HEK293 (cell line): Measurements from ENCODE around the gene PRKCA.

ENCODE experiments used
- HOXA7 ChIP-seq: sonication (generic); formaldehyde crosslinking; IDR thresholded peaks from 2 replicates; pipeline ENCODE4 v1.8.1; 2022; ENCODE audit warnings: missing genetic modification reagents, borderline replicate concordance
- KLF9 ChIP-seq: fragments of 450-650 bp; formaldehyde crosslinking; IDR thresholded peaks from 2 replicates; pipeline ENCODE4 v1.5.1; 2016; ENCODE audit warnings: missing biosample characterization, missing genetic modification characterization, low read depth
- ZFP3 ChIP-seq: fragments of 450-650 bp; formaldehyde crosslinking; IDR thresholded peaks from 2 replicates; pipeline ENCODE4 v1.5.1; 2016; ENCODE audit warnings: low read depth, missing biosample characterization, missing genetic modification characterization
- ZNF121 ChIP-seq: fragments of 450-650 bp; formaldehyde crosslinking; IDR thresholded peaks from 2 replicates; pipeline ENCODE4 v1.5.1; 2016; ENCODE audit warnings: missing biosample characterization, missing genetic modification characterization
- ZNF132 ChIP-seq: fragments of 450-650 bp; formaldehyde crosslinking; IDR thresholded peaks from 2 replicates; pipeline ENCODE4 v1.5.1; 2017; ENCODE audit warnings: missing biosample characterization, missing genetic modification characterization, borderline replicate concordance
- ZNF18 ChIP-seq: fragments of 450-650 bp; formaldehyde crosslinking; IDR thresholded peaks from 2 replicates; pipeline ENCODE4 v1.5.1; 2016; ENCODE audit warnings: missing biosample characterization, missing genetic modification characterization
- ZNF335 ChIP-seq: fragments of 450-650 bp; formaldehyde crosslinking; conservative IDR thresholded peaks from 2 replicates; pipeline ENCODE4 v1.5.1; 2016; ENCODE audit warnings: missing biosample characterization, missing genetic modification characterization
- ZNF404 ChIP-seq: fragments of 450-650 bp; formaldehyde crosslinking; IDR thresholded peaks from 2 replicates; pipeline ENCODE4 v1.5.1; 2017; ENCODE audit warnings: missing biosample characterization, missing genetic modification characterization
- ZNF521 ChIP-seq: fragments of 450-650 bp; formaldehyde crosslinking; IDR thresholded peaks from 2 replicates; pipeline ENCODE4 v1.5.1; 2017; ENCODE audit warnings: missing biosample characterization, mild to moderate bottlenecking, missing genetic modification characterization
- ZNF785 ChIP-seq: fragments of 450-650 bp; formaldehyde crosslinking; IDR thresholded peaks from 2 replicates; pipeline ENCODE4 v1.5.1; 2016; ENCODE audit warnings: missing biosample characterization, missing genetic modification characterization
- ZNF792 ChIP-seq: fragments of 450-650 bp; formaldehyde crosslinking; IDR thresholded peaks from 2 replicates; pipeline ENCODE4 v1.5.1; 2016; ENCODE audit warnings: missing biosample characterization, missing genetic modification characterization
- TF ChIP-seq, protein P1 (sequence below): fragments of 450-650 bp; formaldehyde crosslinking; IDR thresholded peaks from 2 replicates; pipeline ENCODE4 v1.5.1; 2016; ENCODE audit warnings: missing biosample characterization, missing genetic modification characterization
- TF ChIP-seq, protein P2 (sequence below): sonication (generic); formaldehyde crosslinking; IDR thresholded peaks from 2 replicates; pipeline ENCODE4 v1.8.1; 2022; ENCODE audit warnings: mild to moderate bottlenecking, moderate library complexity, missing genetic modification reagents

DNA sequence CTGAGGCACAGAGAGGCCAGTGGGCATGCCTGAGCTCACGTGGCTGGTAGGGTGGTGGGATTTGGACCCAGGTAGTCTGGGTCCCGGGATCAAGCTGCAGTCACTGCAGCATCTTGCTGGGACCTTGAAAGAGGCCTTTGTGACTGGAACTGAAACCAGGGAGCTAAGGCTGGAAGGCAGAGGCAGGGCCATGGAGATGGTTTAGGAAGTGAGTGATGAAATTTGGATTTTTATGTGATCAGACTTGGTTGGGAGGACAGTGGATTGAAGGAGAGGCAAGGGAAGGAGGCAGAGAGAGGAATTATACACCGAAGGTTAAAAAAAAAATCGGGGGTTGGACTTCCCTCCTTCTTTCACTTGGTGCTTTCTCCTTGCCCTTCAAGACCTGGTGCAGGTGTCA is 277.1 kb downstream of the PRKCA start:
- TF ChIP-seq HOXA7 (no peak), ZNF792 (tag by site-specific recombination) (no peak), ZNF404 (tag by site-specific recombination) (no peak), ZNF521 (tag by site-specific recombination) (no peak), ZNF335 (tag by site-specific recombination) (0 out of 2 replicates have a peak, but pooled peaks have one; percentile 18), ZNF18 (tag by site-specific recombination) (no peak), ZNF121 (no peak), ZNF132 (no peak), ZNF785 (no peak), KLF9 (tag by site-specific recombination) (no peak), ZFP3 (no peak)
- TF ChIP-seq, protein P1, sequence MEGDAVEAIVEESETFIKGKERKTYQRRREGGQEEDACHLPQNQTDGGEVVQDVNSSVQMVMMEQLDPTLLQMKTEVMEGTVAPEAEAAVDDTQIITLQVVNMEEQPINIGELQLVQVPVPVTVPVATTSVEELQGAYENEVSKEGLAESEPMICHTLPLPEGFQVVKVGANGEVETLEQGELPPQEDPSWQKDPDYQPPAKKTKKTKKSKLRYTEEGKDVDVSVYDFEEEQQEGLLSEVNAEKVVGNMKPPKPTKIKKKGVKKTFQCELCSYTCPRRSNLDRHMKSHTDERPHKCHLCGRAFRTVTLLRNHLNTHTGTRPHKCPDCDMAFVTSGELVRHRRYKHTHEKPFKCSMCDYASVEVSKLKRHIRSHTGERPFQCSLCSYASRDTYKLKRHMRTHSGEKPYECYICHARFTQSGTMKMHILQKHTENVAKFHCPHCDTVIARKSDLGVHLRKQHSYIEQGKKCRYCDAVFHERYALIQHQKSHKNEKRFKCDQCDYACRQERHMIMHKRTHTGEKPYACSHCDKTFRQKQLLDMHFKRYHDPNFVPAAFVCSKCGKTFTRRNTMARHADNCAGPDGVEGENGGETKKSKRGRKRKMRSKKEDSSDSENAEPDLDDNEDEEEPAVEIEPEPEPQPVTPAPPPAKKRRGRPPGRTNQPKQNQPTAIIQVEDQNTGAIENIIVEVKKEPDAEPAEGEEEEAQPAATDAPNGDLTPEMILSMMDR (tag by site-specific recombination), result no peak
- TF ChIP-seq, protein P2, sequence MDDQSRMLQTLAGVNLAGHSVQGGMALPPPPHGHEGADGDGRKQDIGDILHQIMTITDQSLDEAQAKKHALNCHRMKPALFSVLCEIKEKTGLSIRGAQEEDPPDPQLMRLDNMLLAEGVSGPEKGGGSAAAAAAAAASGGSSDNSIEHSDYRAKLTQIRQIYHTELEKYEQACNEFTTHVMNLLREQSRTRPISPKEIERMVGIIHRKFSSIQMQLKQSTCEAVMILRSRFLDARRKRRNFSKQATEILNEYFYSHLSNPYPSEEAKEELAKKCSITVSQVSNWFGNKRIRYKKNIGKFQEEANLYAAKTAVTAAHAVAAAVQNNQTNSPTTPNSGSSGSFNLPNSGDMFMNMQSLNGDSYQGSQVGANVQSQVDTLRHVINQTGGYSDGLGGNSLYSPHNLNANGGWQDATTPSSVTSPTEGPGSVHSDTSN (CRISPR knock-in tag), result no peak
